Renal cortex interstitium (tissue), 15 donors: ENCODE measurements around the gene RBM26. TPM values are rescaled to one million over a fixed set of nuclear protein-coding genes. Genes with fewer than 3 reads are reported as not detected.

Source experiments
- DNase-seq, 11 donors: peaks; one replicate each; pipeline ENCODE4 v3.0.0-alpha.2; 2013; ENCODE audit warnings: low read depth in 9 of 11, low spot score in 4 of 11; ENCODE audit errors: extremely low read depth in 1 of 11
- long read RNA-seq, 16 experiments: transcript quantifications; one replicate each; lab custom pipeline, GENCODE V29; 2026
- polyA plus RNA-seq, 3 donors: library from polyadenylated mRNA; unstranded; fragments of 120-200 nt; gene quantifications; one replicate each; pipeline ENCODE4 v1.2.1, GENCODE V29; 2013; ENCODE audit not compliant: insufficient read length in 3 of 3

The RBM26 gene, protein sequence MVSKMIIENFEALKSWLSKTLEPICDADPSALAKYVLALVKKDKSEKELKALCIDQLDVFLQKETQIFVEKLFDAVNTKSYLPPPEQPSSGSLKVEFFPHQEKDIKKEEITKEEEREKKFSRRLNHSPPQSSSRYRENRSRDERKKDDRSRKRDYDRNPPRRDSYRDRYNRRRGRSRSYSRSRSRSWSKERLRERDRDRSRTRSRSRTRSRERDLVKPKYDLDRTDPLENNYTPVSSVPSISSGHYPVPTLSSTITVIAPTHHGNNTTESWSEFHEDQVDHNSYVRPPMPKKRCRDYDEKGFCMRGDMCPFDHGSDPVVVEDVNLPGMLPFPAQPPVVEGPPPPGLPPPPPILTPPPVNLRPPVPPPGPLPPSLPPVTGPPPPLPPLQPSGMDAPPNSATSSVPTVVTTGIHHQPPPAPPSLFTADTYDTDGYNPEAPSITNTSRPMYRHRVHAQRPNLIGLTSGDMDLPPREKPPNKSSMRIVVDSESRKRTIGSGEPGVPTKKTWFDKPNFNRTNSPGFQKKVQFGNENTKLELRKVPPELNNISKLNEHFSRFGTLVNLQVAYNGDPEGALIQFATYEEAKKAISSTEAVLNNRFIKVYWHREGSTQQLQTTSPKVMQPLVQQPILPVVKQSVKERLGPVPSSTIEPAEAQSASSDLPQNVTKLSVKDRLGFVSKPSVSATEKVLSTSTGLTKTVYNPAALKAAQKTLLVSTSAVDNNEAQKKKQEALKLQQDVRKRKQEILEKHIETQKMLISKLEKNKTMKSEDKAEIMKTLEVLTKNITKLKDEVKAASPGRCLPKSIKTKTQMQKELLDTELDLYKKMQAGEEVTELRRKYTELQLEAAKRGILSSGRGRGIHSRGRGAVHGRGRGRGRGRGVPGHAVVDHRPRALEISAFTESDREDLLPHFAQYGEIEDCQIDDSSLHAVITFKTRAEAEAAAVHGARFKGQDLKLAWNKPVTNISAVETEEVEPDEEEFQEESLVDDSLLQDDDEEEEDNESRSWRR
- polyA plus RNA-seq, result 10 to 100 TPM; 72.4 to 87.1 (median 84.5) TPM
- long read RNA-seq, donor 1, transcript RBM26-206 (3 exons, 2,192 nt), result major isoform, 7 of 7 reads
- long read RNA-seq, donor 1, partial matches to known transcripts, result 0 of 7 reads
- long read RNA-seq, donor 1, other reads (novel, unspliced or antisense), result 0 of 7 reads
- long read RNA-seq, donor 2, transcript RBM26-206 (3 exons, 2,192 nt), result major isoform, 8 of 14 reads
- long read RNA-seq, donor 2, partial matches to known transcripts, result 5 of 14 reads
- long read RNA-seq, donor 2, other reads (novel, unspliced or antisense), result 0 of 14 reads
- long read RNA-seq, donor 3, transcript RBM26-206 (3 exons, 2,192 nt), result major isoform, 15 of 20 reads
- long read RNA-seq, donor 3, partial matches to known transcripts, result 5 of 20 reads
- long read RNA-seq, donor 3, other reads (novel, unspliced or antisense), result 0 of 20 reads
- long read RNA-seq, donor 4, full-length matches to known transcripts, result 10 of 16 reads
- long read RNA-seq, donor 4, partial matches to known transcripts, result 6 of 16 reads
- long read RNA-seq, donor 4, other reads (novel, unspliced or antisense), result 0 of 16 reads
- long read RNA-seq, donor 5, result 0 reads
- long read RNA-seq, donor 6, transcript RBM26-206 (3 exons, 2,192 nt), result major isoform, 13 of 40 reads
- long read RNA-seq, donor 6, partial matches to known transcripts, result 27 of 40 reads
- long read RNA-seq, donor 6, other reads (novel, unspliced or antisense), result 0 of 40 reads
- long read RNA-seq, donor 7, transcript RBM26-206 (3 exons, 2,192 nt), result major isoform, 14 of 34 reads
- long read RNA-seq, donor 7, partial matches to known transcripts, result 19 of 34 reads
- long read RNA-seq, donor 7, other reads (novel, unspliced or antisense), result 0 of 34 reads
- long read RNA-seq, donor 8, result 0 reads
- long read RNA-seq, donor 9, full-length matches to known transcripts, result 10 of 10 reads
- long read RNA-seq, donor 9, partial matches to known transcripts, result 0 of 10 reads
- long read RNA-seq, donor 9, other reads (novel, unspliced or antisense), result 0 of 10 reads
- long read RNA-seq, donor 10, transcript RBM26-206 (3 exons, 2,192 nt), result major isoform, 7 of 23 reads
- long read RNA-seq, donor 10, partial matches to known transcripts, result 16 of 23 reads
- long read RNA-seq, donor 10, other reads (novel, unspliced or antisense), result 0 of 23 reads
- long read RNA-seq, donor 11, full-length matches to known transcripts, result 7 of 30 reads
- long read RNA-seq, donor 11, partial matches to known transcripts, result 23 of 30 reads
- long read RNA-seq, donor 11, other reads (novel, unspliced or antisense), result 0 of 30 reads
- long read RNA-seq, donor 12, partial matches to known transcripts, result 0 of 2 reads
- long read RNA-seq, donor 12, other reads (novel, unspliced or antisense), result 0 of 2 reads
- long read RNA-seq, donor 13, result 0 reads
- long read RNA-seq, donor 14, full-length matches to known transcripts, result 5 of 17 reads
- long read RNA-seq, donor 14, partial matches to known transcripts, result 12 of 17 reads
- long read RNA-seq, donor 14, other reads (novel, unspliced or antisense), result 0 of 17 reads
- long read RNA-seq, donor 15, partial matches to known transcripts, result 0 of 4 reads
- long read RNA-seq, donor 15, other reads (novel, unspliced or antisense), result 0 of 4 reads
- long read RNA-seq, donor 16, full-length matches to known transcripts, result 35 of 106 reads
- long read RNA-seq, donor 16, partial matches to known transcripts, result 71 of 106 reads
- long read RNA-seq, donor 16, other reads (novel, unspliced or antisense), result 0 of 106 reads

DNA sequence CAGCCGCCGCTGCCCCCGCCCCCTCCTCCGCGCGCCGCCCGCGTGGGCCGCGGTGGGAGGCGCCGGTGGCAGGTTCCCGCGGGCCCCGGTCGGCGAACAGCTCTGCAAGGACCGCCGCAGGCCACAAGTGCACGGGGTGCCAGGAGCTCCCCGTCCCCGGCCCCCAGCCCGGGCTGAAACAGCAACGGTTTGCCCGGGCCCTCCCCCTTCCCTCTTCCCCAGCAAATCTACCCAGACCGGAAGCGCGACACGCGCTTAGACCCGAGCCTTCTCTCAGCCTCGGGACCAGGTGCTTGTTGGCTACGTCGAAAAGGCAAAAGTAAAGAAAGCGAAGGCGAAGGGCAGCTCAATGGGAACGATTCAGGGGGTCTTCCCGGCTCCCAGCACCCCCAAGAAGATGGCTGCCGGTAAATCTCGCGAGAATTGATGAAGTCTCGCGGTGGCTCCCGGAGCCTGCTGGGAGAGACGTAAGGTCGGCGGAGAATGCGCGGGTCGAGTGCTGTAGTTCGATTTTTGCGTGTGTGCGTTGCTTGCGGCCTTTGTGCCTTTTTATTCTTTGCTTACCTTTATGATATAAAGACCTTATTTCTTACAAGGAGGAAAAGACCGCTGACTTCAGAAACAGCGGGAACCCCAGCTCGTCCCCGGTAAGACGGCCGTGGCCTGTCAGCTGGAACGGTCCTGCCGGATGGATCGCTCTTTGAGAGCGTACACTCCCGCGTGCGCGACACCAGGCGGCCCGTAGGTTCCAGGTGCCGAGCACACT is at the start of gene RBM26:
RBM26 (minus strand) TSS at position 425 of the 766 bp plus-strand sequence. CDS start 481 bp downstream, outside the sequence.
- peak; percentile 93 to 98 (median 94) for DNase-seq

DNA sequence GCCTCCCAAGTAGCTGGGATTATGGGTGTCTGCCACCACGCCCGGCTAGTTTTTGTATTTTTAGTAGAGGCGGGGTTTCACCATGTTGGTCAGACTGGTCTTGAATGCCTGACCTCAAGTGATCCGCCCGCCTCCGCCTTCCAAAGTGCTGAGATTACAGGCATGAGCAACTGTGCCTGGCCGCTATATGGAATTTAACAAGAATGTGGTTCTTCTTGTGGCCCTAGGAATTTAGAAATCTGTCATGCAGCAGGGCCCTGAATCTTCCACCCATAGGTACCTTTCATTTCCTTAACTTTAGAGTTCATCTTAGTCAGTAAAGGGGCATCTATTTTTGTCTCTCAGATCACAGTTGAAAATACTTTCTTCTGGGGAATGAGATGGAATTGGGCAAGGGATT is 49.3 kb upstream of the RBM26 start:
- no peak for DNase-seq

DNA sequence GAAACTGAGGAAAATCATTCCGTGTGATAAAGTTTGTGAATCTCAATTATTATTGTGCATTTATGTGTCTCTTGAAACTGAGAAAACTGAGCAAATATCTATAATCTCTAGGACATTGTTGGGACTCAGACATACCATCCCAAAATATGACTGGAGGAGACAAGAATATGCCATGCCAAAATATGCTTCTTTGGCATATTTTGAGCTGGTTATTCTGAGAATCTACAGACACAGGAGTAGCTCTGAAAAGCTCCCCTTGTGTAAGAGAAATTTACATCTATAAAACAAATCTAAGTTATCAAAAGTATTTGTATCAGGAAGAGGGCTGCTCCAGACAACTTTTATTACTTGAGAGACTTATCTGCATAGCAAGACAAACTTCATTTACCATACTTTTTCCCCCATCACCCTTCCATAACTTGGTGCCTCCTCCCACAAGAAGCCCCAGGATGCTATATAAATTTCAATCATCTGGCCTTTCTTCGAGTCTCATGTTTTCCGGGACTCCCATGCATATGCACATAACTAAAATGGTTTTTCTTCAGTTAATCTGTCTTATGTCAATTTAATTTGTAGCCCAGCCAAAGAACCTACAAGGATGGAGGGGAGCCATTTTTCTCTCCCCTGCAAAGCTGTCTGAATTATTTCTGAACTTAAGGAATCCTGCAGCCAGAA is 46.3 kb upstream of the RBM26 start:
- DNase-seq, result no peak

DNA sequence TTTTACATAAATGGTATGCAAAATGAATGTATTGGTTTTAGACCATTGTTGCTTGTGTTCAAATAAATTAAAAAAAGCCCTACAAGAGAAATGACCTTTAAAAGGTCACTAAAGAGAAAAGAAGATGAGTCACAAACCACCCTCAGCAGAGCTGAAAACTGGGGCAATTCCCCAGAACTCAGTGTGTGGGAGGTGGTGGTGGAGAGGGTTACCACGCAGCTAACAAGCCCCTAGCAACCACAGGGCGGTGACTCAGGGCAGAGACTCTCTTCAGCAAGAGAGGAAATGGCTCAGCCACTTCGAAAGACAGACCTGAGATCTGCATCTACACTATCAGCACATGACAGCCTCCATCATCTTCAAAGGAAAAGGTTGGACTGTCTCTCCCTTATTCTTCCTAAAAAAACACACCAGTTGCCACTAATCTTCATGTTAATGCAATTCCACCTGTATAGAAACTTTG is 45.5 kb upstream of the RBM26 start:
- DNase-seq, result no peak

DNA sequence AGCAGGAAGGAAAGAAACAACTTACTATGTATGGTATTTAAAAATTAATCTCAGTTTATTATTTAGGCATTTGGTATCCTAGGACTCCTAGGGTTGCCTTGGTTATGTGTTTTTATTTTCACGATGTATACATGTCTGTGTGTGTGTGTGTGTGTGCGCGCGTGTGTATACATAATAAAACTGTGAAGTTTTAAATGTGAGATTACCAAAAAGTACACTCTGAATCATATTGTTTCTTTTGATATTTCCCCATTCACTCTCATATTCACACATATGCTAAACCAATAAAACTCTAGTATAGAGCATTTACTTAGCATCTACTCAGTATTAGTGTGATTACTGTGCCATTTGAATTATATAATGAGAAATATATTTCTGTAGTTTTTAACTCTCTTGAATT is 44.1 kb upstream of the RBM26 start:
- DNase-seq, result no peak

DNA sequence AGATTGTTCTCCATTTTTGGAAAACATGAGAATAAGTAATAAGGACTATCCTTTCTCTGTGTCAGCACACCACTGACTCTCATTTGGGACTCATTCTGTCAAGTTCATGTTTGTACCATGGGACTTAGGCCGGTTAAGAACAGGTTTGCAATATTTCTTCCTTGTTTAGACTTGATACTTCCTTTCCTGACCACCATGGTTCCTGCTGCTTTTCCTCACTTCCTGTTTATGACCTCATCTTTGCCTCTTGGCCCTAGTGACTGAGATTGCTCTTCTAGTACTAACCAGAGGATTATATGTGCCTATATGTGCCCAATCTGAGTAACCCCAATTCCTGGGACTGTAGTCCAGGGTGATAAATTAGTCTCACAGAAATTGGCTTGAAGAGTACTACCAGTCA is 42.4 kb upstream of the RBM26 start:
- no peak for DNase-seq

DNA sequence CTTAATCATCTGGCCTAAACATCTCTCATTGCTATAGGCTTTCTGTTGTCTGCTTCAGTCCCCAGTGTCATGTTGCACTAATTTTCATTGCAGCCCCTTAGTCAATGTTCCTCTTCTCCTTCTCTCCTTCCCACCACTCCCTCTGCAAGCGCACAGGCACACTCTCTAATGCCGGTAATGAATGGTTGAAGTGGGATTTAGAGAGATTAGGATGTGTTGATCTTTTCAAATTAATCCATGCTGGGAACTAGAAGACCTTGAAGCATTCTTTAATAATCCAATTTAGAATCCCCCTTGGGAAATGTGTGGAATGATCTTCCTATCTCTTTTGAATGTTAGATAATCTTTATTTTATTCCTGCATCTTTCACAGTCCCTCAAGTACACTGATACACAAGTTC is 41.7 kb upstream of the RBM26 start:
- no peak for DNase-seq

DNA sequence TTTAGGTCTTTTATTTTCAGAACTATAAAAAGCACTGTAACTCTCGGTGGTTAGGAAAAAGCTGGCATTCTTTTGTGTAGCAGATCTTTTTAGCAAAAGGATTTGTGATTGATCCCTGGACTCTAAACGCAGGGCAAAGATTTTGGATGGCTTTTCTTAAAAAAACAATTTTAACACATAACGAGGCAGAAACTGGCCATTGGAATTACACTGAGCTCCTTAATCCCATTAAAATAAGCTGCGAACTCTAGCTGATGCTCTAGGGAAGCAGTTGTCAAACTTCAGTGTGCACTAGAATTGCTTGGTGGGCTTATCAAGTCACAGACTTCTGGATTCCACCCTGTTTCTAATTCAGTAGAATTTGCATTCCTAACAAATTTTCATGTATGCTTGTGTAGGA is 41.1 kb upstream of the RBM26 start:
- no peak for DNase-seq

DNA sequence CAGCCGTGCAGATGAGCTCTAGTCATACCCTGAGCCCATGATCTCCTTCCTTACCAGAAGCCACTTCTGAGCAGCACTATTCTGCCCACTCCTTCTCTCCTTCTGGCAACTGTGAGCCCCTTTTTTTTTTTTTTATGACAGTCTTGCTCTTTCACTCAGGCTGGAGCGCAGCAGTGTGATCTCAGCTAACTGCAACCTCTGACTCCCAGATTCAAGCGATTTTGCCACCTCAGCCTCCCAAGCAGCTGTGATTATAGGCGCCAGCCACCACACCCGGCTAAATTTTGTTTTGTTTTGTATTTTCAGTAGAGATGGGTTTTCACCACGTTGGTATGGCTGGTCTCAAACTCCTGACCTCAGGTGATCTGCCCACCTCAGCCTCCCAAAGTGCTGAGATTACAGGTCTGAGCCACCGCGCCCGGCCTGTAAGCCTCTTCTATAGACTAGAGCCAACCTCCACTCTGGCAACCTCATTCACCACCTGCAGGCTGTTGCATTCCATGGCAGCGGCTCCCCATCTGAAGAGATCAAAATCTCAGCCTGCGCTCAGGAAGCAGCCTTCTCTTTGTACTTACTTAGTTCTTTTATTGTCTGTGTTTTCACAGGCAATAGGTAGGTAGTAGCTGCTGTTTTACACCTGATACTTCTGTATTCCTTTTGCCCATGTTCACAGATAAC is 40.1 kb upstream of the RBM26 start:
- no peak for DNase-seq

DNA sequence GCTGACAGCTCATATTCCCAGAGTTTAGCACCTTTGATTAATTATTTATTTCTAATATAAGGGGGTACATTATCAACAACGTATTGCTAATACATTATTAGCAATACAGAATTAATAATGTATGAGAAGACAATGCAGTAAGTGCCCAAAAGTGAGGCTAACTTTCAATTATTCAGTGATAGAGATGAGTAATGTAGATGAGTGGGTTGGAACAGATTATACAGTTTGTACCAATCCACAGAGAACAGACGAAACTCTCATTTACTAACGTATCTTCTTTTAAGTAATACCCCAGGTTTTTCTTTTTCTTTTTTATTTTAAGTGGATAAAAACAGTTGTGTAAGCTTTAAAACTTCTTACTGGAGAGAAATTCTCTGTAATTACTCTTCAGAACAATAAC is 36.7 kb upstream of the RBM26 start:
- DNase-seq, result no peak

DNA sequence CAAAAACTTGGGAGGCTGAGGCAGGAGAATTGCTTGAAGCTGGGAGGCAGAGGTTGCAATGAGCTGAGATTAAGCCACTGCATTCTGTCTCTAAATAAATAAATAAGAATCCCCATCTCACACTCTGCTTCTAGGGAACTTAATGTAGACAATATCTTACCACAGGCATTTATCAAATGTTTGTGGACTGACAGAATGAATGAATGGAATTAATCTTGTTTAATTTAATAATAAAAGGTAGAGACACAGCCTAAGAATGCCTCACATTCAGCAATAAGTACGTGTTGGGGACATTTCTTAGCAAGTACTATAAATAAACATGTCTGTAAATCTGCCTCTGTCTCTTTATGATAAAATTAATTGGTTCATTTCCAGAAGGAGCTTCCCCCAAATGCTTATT is 36.2 kb upstream of the RBM26 start:
- DNase-seq, result no peak

DNA sequence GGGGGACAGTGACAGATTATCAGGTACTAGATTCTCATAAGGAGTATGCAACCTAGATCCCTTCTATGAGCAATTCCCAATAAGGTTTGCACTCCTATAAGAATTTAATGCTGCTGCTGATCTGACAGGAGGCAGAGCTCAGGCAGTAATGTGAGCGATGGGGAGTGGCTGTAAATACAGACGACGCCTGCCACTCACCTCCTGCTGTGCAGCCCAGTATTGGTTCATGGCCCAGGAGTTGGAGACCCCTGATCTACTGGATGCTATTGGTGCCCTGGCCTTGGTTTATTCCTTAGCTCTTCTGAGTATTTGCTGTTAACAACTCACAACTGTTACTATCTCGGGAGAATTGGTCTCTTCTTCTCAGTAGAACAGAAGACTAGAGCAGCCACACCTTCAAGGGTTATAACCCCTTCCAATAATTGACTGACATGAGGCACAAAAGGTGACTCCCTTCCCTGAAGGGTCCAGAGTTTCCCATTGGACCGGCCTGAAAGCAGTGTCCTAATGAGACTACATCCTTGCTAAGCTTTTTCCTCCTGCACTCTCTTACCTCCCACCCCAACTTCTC is 35.0 kb upstream of the RBM26 start:
- no peak for DNase-seq

DNA sequence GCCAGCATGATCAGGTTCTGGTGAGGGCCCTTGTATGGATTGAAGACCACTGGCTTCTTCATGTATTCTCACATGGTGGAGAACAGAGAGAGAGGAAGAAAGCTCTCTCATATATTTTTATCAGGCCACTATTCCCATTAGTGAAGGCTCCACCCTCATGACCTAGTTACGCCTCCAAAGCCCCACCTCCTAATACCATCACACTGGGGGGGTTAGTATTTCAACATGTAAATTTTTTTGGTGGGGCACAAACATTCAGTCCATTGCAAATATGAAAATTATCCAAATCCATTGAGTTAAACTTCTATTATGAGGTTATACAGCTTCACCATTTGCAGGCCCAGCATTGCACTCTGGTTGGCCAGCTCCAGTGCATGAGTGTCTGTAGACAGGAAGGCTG is 33.2 kb upstream of the RBM26 start:
- no peak for DNase-seq

DNA sequence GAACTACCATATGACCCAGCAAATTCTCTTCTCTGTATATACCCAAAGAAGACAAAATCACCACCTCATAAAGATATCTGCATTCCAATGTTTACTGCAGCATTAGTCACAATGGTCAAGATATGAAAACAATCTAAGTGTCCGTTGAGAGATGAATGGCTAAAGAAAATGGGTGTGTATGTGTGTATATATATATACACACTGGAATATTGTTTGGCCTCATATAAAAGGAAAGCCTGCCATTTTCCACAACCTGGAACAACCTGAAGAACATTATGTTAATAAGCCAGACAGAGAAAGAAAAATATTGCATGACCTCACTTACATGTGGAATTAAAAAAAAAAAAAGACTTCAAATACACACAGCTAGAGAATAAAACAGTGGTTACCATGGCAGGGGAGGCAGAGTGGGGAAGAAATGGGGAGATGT is 29.5 kb upstream of the RBM26 start:
- DNase-seq, result no peak
